ENCODE measurements around the gene SLC34A3.

The SLC34A3 gene

DNA sequence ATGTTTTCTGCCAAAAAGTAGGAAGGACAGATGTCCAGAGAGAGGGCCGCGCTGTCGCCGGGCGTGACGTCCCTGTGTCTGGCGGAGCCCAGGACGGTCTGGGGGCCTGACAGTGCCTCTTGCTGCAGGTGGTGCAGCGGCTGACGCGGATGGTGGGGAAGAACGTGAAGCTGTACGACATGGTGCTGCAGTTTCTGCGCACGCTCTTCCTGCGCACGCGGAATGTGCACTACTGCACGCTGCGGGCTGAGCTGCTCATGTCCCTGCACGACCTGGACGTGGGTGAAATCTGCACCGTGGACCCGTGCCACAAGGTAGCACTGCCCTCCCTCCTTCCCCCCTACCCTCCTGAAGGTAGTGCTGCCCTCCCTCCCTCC, 32.2 kb downstream of the SLC34A3 start:
- WGBS, 2 experiments: 92 to 94% methylated on average over 24 of the region's 24 CpGs

DNA sequence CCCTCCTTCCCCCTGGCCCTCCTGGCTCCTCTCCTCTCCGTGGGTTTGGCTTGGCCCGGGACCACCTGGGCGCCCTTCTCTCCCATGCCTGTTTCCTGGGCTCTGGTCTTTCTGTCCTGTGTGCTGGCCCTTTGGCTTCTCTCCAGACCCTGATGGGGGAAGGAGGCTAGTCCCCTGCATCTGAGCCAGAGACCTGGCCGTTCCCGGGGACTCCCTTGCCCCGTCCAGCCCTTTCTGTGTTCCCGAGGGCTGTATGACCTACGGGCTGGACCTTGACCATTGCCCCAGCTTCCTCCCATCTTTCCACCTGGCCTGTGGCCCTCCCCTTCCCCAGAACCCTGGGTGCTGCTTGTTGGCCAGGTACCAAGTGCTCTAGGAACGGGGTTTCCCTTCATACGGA, 32.8 kb downstream of the SLC34A3 start:
- Histone ChIP-seq H3K4me1 (ENCODE audit: control insufficient read depth, insufficient read depth, low read length) (no peaks in the 10 kb centered on the region), H3K4me3 (ENCODE audit: insufficient read depth, low read depth, low read length) (no peak overlapping the region), H3K9me3 (ENCODE audit: control insufficient read depth, low read length) (no peaks in the 10 kb centered on the region), H3K27me3 (ENCODE audit: control insufficient read depth, insufficient read depth, low read length, poor library complexity, severe bottlenecking) (no peaks in the 10 kb centered on the region), H3K27ac (ENCODE audit: insufficient read depth, low read depth, low read length, poor library complexity, severe bottlenecking) (no peak overlapping the region), H3K36me3 (ENCODE audit: control insufficient read depth, insufficient read depth, low read length) (peaks cover 29% of the 10 kb centered on the region)
- WGBS, 2 experiments: 85 to 86% methylated on average over 10 of the region's 10 CpGs

More for the DNA sequence above, 32.2 kb downstream of the SLC34A3 start:
- no peaks in the 10 kb centered on the region for H3K4me1 ChIP-seq (ENCODE audit: control insufficient read depth, insufficient read depth, low read length)
- H3K27me3 ChIP-seq (ENCODE audit: control insufficient read depth, insufficient read depth, low read length, poor library complexity, severe bottlenecking): no peaks in the 10 kb centered on the region
- H3K4me3 ChIP-seq (ENCODE audit: insufficient read depth, low read depth, low read length): no peak overlapping the region
- H3K9me3 ChIP-seq (ENCODE audit: control insufficient read depth, low read length): no peaks in the 10 kb centered on the region
- H3K27ac ChIP-seq (ENCODE audit: insufficient read depth, low read depth, low read length, poor library complexity, severe bottlenecking): no peak overlapping the region
- peaks cover 26% of the 10 kb centered on the region for H3K36me3 ChIP-seq (ENCODE audit: control insufficient read depth, insufficient read depth, low read length)

GRCh38 chr9:137264067-137264466, 33.4 kb downstream of the SLC34A3 start:
- Histone ChIP-seq H3K4me1 (ENCODE audit: control insufficient read depth, insufficient read depth, low read length) (no peaks in the 10 kb centered on the region), H3K27ac (ENCODE audit: insufficient read depth, low read depth, low read length, poor library complexity, severe bottlenecking) (no peak overlapping the region), H3K27me3 (ENCODE audit: control insufficient read depth, insufficient read depth, low read length, poor library complexity, severe bottlenecking) (no peaks in the 10 kb centered on the region), H3K4me3 (ENCODE audit: insufficient read depth, low read depth, low read length) (no peak overlapping the region), H3K9me3 (ENCODE audit: control insufficient read depth, low read length) (no peaks in the 10 kb centered on the region), H3K36me3 (ENCODE audit: control insufficient read depth, insufficient read depth, low read length) (peaks cover 27% of the 10 kb centered on the region)
- 95 to 96% methylated on average over 22 of the region's 22 CpGs for WGBS, 2 experiments

GRCh38 chr9:137265496-137266161, 34.9 kb downstream of the SLC34A3 start:
- Histone ChIP-seq H3K4me1 (ENCODE audit: control insufficient read depth, insufficient read depth, low read length) (no peaks in the 10 kb centered on the region), H3K9me3 (ENCODE audit: control insufficient read depth, low read length) (no peaks in the 10 kb centered on the region), H3K36me3 (ENCODE audit: control insufficient read depth, insufficient read depth, low read length) (peaks cover 26% of the 10 kb centered on the region), H3K4me3 (ENCODE audit: insufficient read depth, low read depth, low read length) (no peak overlapping the region), H3K27ac (ENCODE audit: insufficient read depth, low read depth, low read length, poor library complexity, severe bottlenecking) (no peak overlapping the region), H3K27me3 (ENCODE audit: control insufficient read depth, insufficient read depth, low read length, poor library complexity, severe bottlenecking) (no peaks in the 10 kb centered on the region)
- 92 to 93% methylated on average over 29 of the region's 29 CpGs for WGBS, 2 experiments

DNA sequence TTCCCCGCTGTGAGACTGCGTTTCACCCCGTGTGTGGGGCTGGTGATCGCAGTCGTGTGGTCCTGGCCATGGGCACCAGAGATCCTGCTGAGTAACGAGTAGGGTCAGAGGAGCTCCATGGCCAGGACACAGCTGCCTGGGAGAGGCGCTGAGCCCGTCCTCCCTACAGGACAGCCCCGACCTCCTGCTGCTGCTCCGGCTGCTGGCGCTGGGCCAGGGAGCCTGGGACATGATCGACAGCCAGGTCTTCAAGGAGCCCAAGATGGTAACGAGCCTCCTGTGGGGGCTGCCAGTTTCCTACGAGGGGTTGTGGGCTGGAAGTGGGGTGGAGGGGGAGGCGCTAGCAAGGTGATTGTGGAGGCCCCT, 35.4 kb downstream of the SLC34A3 start:
- Histone ChIP-seq H3K27ac (ENCODE audit: insufficient read depth, low read depth, low read length, poor library complexity, severe bottlenecking) (no peak overlapping the region), H3K4me3 (ENCODE audit: insufficient read depth, low read depth, low read length) (no peak overlapping the region), H3K9me3 (ENCODE audit: control insufficient read depth, low read length) (no peaks in the 10 kb centered on the region), H3K4me1 (ENCODE audit: control insufficient read depth, insufficient read depth, low read length) (no peaks in the 10 kb centered on the region), H3K36me3 (ENCODE audit: control insufficient read depth, insufficient read depth, low read length) (peaks cover 26% of the 10 kb centered on the region), H3K27me3 (ENCODE audit: control insufficient read depth, insufficient read depth, low read length, poor library complexity, severe bottlenecking) (no peaks in the 10 kb centered on the region)
- WGBS, 2 experiments: 97% methylated on average over 15 of the region's 15 CpGs

DNA sequence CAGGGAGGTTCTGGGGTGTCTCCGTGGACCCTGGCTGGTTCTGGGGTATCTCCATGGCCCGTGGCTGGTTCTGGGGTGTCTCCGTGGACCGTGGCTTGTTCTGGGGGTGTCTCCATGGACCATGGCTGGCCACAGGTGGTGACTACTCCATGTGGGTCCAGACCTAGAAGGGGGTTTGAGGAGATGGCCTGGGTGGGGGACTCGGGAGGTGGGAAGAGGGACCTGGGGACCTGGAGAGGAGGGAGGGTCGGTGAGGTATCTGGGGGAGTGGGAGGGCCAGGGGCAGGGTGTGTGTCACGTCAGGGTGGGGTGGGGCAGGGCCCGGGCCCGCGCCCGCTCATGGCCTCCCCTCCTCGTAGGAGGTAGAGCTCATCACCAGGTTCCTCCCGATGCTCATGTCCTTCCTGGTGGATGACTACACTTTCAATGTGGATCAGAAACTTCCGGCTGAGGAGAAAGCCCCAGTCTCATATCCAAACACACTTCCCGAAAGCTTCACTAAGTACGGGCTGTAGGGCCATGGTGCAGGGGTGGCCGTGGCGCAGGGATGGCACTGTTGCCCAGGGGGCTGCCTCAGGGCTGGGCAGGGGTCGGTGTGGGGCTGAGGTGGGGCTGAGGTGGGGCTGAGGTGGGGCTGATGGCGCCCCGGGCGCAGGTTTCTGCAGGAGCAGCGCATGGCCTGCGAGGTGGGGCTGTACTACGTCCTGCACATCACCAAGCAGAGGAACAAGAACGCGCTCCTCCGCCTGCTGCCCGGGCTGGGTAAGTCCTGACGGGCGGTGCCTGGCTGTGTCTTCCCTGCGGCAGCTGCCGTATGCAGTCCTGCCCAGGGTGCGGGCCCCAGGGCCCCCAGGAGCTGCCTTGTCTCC, 36.1 kb downstream of the SLC34A3 start:
- WGBS, 2 experiments: 90 to 91% methylated on average over 34 of the region's 34 CpGs
- no peaks in the 10 kb centered on the region for H3K4me1 ChIP-seq (ENCODE audit: control insufficient read depth, insufficient read depth, low read length)
- H3K36me3 ChIP-seq (ENCODE audit: control insufficient read depth, insufficient read depth, low read length): peaks cover 26% of the 10 kb centered on the region
- no peak overlapping the region for H3K4me3 ChIP-seq (ENCODE audit: insufficient read depth, low read depth, low read length)
- no peaks in the 10 kb centered on the region for H3K9me3 ChIP-seq (ENCODE audit: control insufficient read depth, low read length)
- no peaks in the 10 kb centered on the region for H3K27me3 ChIP-seq (ENCODE audit: control insufficient read depth, insufficient read depth, low read length, poor library complexity, severe bottlenecking)
- no peak overlapping the region for H3K27ac ChIP-seq (ENCODE audit: insufficient read depth, low read depth, low read length, poor library complexity, severe bottlenecking)

DNA sequence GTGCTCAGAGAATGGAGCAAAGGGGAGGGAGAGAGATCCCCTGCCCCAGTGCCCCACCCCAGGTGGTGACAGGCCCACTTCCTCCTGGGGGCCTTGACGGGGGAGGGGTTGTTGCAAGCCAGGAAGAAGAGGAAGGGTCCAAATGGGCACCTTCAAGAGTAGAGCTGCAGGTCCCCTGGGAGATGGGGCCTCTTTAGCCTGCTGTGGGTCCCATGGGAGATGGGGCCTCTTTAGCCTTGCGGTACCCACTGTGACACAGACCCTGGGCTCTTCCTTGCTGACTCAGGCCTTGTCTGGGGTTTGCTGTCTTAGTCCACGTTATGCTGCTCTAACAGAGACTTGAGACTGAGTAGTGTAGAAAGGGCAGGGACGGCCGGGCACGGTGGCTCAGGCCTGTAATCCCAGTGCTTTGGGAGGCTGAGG, 37.2 kb downstream of the SLC34A3 start:
- H3K27ac ChIP-seq (ENCODE audit: insufficient read depth, low read depth, low read length, poor library complexity, severe bottlenecking): no peak overlapping the region
- H3K4me3 ChIP-seq (ENCODE audit: insufficient read depth, low read depth, low read length): no peak overlapping the region
- H3K27me3 ChIP-seq (ENCODE audit: control insufficient read depth, insufficient read depth, low read length, poor library complexity, severe bottlenecking): no peaks in the 10 kb centered on the region
- no peaks in the 10 kb centered on the region for H3K9me3 ChIP-seq (ENCODE audit: control insufficient read depth, low read length)
- H3K36me3 ChIP-seq (ENCODE audit: control insufficient read depth, insufficient read depth, low read length): peaks cover 26% of the 10 kb centered on the region
- 94 to 96% methylated on average over 6 of the region's 6 CpGs for WGBS, 2 experiments
- H3K4me1 ChIP-seq (ENCODE audit: control insufficient read depth, insufficient read depth, low read length): no peaks in the 10 kb centered on the region

GRCh38 chr9:137268538-137269201, 38.0 kb downstream of the SLC34A3 start:
- Histone ChIP-seq H3K4me3 (ENCODE audit: insufficient read depth, low read depth, low read length) (no peak overlapping the region), H3K4me1 (ENCODE audit: control insufficient read depth, insufficient read depth, low read length) (no peaks in the 10 kb centered on the region), H3K27ac (ENCODE audit: insufficient read depth, low read depth, low read length, poor library complexity, severe bottlenecking) (no peak overlapping the region), H3K27me3 (ENCODE audit: control insufficient read depth, insufficient read depth, low read length, poor library complexity, severe bottlenecking) (no peaks in the 10 kb centered on the region), H3K36me3 (ENCODE audit: control insufficient read depth, insufficient read depth, low read length) (peaks cover 26% of the 10 kb centered on the region), H3K9me3 (ENCODE audit: control insufficient read depth, low read length) (no peaks in the 10 kb centered on the region)
- 91% methylated on average over 19 of the region's 19 CpGs for WGBS, 2 experiments

DNA sequence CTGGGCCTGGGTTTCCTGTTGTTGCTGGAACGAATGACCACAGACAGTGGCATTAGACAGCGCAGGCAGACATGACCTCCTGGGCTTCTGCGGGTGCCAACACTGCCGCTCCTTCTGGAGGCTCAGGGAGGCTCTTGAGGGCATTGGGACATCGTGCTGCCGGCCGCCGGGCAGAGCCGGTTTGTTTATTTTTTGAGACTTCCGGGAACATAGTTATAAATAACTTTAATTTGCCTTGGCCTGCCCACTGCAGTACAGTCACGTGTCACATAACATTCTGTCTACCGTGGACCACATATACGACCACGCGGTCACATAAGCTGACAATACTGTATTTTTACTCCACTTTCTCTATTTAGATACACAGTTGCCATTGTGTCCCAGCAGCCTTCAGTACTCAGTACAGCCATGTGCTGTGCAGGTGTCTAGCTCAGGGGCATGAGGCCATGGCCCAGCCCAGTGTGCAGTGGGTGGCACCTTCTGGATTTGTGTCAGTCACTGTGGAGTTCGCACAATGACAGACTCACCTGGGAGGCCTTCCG, 38.6 kb downstream of the SLC34A3 start:
- H3K4me3 ChIP-seq (ENCODE audit: insufficient read depth, low read depth, low read length): no peak overlapping the region
- 96 to 97% methylated on average over 17 of the region's 17 CpGs for WGBS, 2 experiments
- no peak overlapping the region for H3K27ac ChIP-seq (ENCODE audit: insufficient read depth, low read depth, low read length, poor library complexity, severe bottlenecking)
- H3K27me3 ChIP-seq (ENCODE audit: control insufficient read depth, insufficient read depth, low read length, poor library complexity, severe bottlenecking): no peaks in the 10 kb centered on the region
- H3K36me3 ChIP-seq (ENCODE audit: control insufficient read depth, insufficient read depth, low read length): peaks cover 23% of the 10 kb centered on the region
- H3K4me1 ChIP-seq (ENCODE audit: control insufficient read depth, insufficient read depth, low read length): no peaks in the 10 kb centered on the region
- no peaks in the 10 kb centered on the region for H3K9me3 ChIP-seq (ENCODE audit: control insufficient read depth, low read length)
